SK-N-SH treated with all-trans-retinoic acid at 6 μM for 48 hours (cell line): ENCODE data around the gene ZCCHC14.
"Not testable (repeated sequence)": the region's sequence is repeated elsewhere in the genome, so short reads cannot be mapped to it uniquely, and the experiment has no call there.

Experiments
- ATAC-seq: fragments of 200-7000 bp; cut with Tn5 transposase; 3 replicates; pipeline ENCODE4 v1.9.1; 2020; ENCODE audit warnings: mild to moderate bottlenecking, moderate library complexity
- BACH2 ChIP-seq: fragments of 250-450 bp; sonication (Bioruptor Pico); IDR thresholded peaks from 2 replicates; pipeline ENCODE4 v1.9.0; 2021; ENCODE audit warnings: mild to moderate bottlenecking, borderline replicate concordance
- CREB5 ChIP-seq: fragments of 250-450 bp; sonication (Bioruptor Pico); IDR thresholded peaks from 2 replicates; pipeline ENCODE4 v1.5.1; 2020; ENCODE audit warnings: low read depth, mild to moderate bottlenecking, moderate library complexity
- CSDC2 ChIP-seq: fragments of 250-450 bp; sonication (Bioruptor Pico); IDR thresholded peaks from 2 replicates; pipeline ENCODE4 v1.5.0; 2020; ENCODE audit warnings: mild to moderate bottlenecking, moderate library complexity
- CSRNP3 ChIP-seq: fragments of 250-450 bp; sonication (Bioruptor Pico); IDR thresholded peaks from 2 replicates; pipeline ENCODE4 v1.5.1; 2021; ENCODE audit warnings: mild to moderate bottlenecking, moderate library complexity
- GLIS3 ChIP-seq: fragments of 250-450 bp; sonication (Bioruptor Pico); IDR thresholded peaks from 2 replicates; pipeline ENCODE4 v1.5.0; 2020; ENCODE audit warnings: mild to moderate bottlenecking, moderate library complexity
- ISL1 ChIP-seq: fragments of 250-450 bp; sonication (Bioruptor Pico); IDR thresholded peaks from 2 replicates; pipeline ENCODE4 v2.1.2; 2022; ENCODE audit warnings: mild to moderate bottlenecking, moderate library complexity
- OSR1 ChIP-seq: fragments of 250-450 bp; sonication (Bioruptor Pico); IDR thresholded peaks from 2 replicates; pipeline ENCODE4 v1.8.0; 2022; ENCODE audit warnings: moderate library complexity, mild to moderate bottlenecking, inconsistent platforms
- POU6F1 ChIP-seq: fragments of 250-450 bp; sonication (Bioruptor Pico); IDR thresholded peaks from 2 replicates; pipeline ENCODE4 v1.8.0; 2021; ENCODE audit warnings: low read depth, mild to moderate bottlenecking, moderate library complexity, borderline replicate concordance
- SNAI2 ChIP-seq: fragments of 250-450 bp; sonication (Bioruptor Pico); IDR thresholded peaks from 2 replicates; pipeline ENCODE4 v1.5.0; 2020; ENCODE audit warnings: mild to moderate bottlenecking, moderate library complexity
- TCF4 ChIP-seq: fragments of 250-450 bp; sonication (Bioruptor Pico); IDR thresholded peaks from 2 replicates; pipeline ENCODE4 v1.8.0; 2021; ENCODE audit warnings: mild to moderate bottlenecking, moderate library complexity, borderline replicate concordance
- TOX ChIP-seq: fragments of 250-450 bp; sonication (Bioruptor Pico); IDR thresholded peaks from 2 replicates; pipeline ENCODE4 v1.8.0; 2021; ENCODE audit warnings: mild to moderate bottlenecking, moderate library complexity, borderline replicate concordance
- TSHZ2 ChIP-seq: fragments of 250-450 bp; sonication (Bioruptor Pico); IDR thresholded peaks from 2 replicates; pipeline ENCODE4 v1.5.0; 2020; ENCODE audit warnings: mild to moderate bottlenecking, moderate library complexity
- ZC3H10 ChIP-seq: fragments of 250-450 bp; sonication (Bioruptor Pico); IDR thresholded peaks from 2 replicates; pipeline ENCODE4 v1.5.1; 2021; ENCODE audit warnings: mild to moderate bottlenecking, moderate library complexity
- ZFP3 ChIP-seq: fragments of 250-450 bp; sonication (Bioruptor Pico); IDR thresholded peaks from 2 replicates; pipeline ENCODE4 v1.5.0; 2020; ENCODE audit warnings: mild to moderate bottlenecking, moderate library complexity
- ZFP30 ChIP-seq: fragments of 450-650 bp; formaldehyde crosslinking; IDR thresholded peaks from 2 replicates; pipeline ENCODE4 v1.5.0; 2022; ENCODE audit warnings: mild to moderate bottlenecking, moderate library complexity
- ZNF565 ChIP-seq: fragments of 450-650 bp; formaldehyde crosslinking; conservative IDR thresholded peaks from 2 replicates; pipeline ENCODE4 v1.5.0; 2020; ENCODE audit warnings: low read depth, mild to moderate bottlenecking, moderate library complexity
- ZNF8 ChIP-seq: fragments of 450-650 bp; formaldehyde crosslinking; IDR thresholded peaks from 2 replicates; pipeline ENCODE4 v1.5.0; 2020; ENCODE audit warnings: mild to moderate bottlenecking, moderate library complexity

Gene ZCCHC14

GRCh38 chr16:87389245-87389644 is 103.6 kb downstream of the ZCCHC14 start:
- no peak for TF ChIP-seq ZNF8
- no peak for TF ChIP-seq OSR1 (CRISPR knock-in tag)
- TF ChIP-seq CSDC2 (CRISPR knock-in tag): no peak
- TF ChIP-seq TSHZ2 (CRISPR knock-in tag): no peak
- TF ChIP-seq ZNF565 (CRISPR knock-in tag): no peak
- no peak for TF ChIP-seq TOX
- no peak for TF ChIP-seq CSRNP3 (CRISPR knock-in tag)
- no peak for TF ChIP-seq BACH2 (CRISPR knock-in tag)
- no peak for TF ChIP-seq ISL1 (CRISPR knock-in tag)
- TF ChIP-seq POU6F1: no peak
- TF ChIP-seq ZFP30 (CRISPR knock-in tag): no peak
- TF ChIP-seq SNAI2: no peak
- no peak for TF ChIP-seq GLIS3 (CRISPR knock-in tag)
- TF ChIP-seq ZC3H10: no peak
- no peak for TF ChIP-seq CREB5
- no peak for TF ChIP-seq ZFP3 (CRISPR knock-in tag)
- no peak for ATAC-seq

- no peak for TF ChIP-seq ZFP3 (CRISPR knock-in tag)
- no peak for TF ChIP-seq ZNF565 (CRISPR knock-in tag)
- TF ChIP-seq CSDC2 (CRISPR knock-in tag): no peak
- no peak for TF ChIP-seq POU6F1
- no peak for ATAC-seq
These were observed 104.0 kb downstream of the ZCCHC14 start for GRCh38 chr16:87388818-87389134.

- peak; percentile 77 for ATAC-seq
- TF ChIP-seq ISL1 (CRISPR knock-in tag) (peak; percentile 61), ZFP3 (CRISPR knock-in tag) (no peak)
- TF ChIP-seq, all 23 proteins: peak for 1
These were observed 104.6 kb downstream of the ZCCHC14 start for GRCh38 chr16:87387942-87388817.

GRCh38 chr16:87384875-87385167 is 108.0 kb downstream of the ZCCHC14 start:
- ATAC-seq: not testable (repeated sequence)

GRCh38 chr16:87384162-87384874 is 108.5 kb downstream of the ZCCHC14 start:
- TF ChIP-seq TCF4 (CRISPR knock-in tag) (peak; percentile 10; the same call in 1 of the 2 replicates), CSDC2 (CRISPR knock-in tag) (no peak), TOX (no peak), ZFP3 (CRISPR knock-in tag) (peak; percentile 48; the same call in 1 of the 2 replicates), ZFP30 (CRISPR knock-in tag) (0 out of 2 replicates have a peak, but pooled peaks have one; percentile 18), TSHZ2 (CRISPR knock-in tag) (peak; percentile 32; the same call in 1 of the 2 replicates)
- TF ChIP-seq, all 23 proteins: peak for 4
- ATAC-seq: peak; percentile 62
